Thyroid gland (tissue), 4 donors: ENCODE results near the gene LRMDA.

Source experiments
- CTCF ChIP-seq, 6 experiments: fragments of 200-600 bp in 3 of 6; fragments of 450-650 bp in 3 of 6; sonication (generic) in 3 of 6; IDR thresholded peaks; one replicate each; pipeline ENCODE4 v1.5.1; 2016 to 2019; ENCODE audit warnings: antibody characterized with exemption in 6 of 6, mild to moderate bottlenecking in 2 of 6, inconsistent platforms in 1 of 6, moderate library complexity in 1 of 6
- POLR2A ChIP-seq, 2 donors: fragments of 450-650 bp; IDR thresholded peaks; one replicate each; pipeline ENCODE4 v1.6.1; 2017; ENCODE audit warnings: antibody characterized with exemption in 2 of 2, mild to moderate bottlenecking in 2 of 2, moderate library complexity in 1 of 2

- no peak for TF ChIP-seq CTCF (IDR thresholded peaks at IDR 0.05)
- no peak for TF ChIP-seq POLR2A (IDR thresholded peaks at IDR 0.05)
Observed at GRCh38 chr10:75847477-75847876, 416.1 kb downstream of the LRMDA start.
